GM12891 (cell line): ENCODE results near the gene EPHB3. TPM values are rescaled to one million over a fixed set of nuclear protein-coding genes. Genes with fewer than 3 reads are reported as not detected.

Experiments
- DNase-seq: peaks from one replicate; pipeline ENCODE4 v3.0.0; 2011; ENCODE audit warnings: low spot score; ENCODE audit not compliant: insufficient read length
- FAIRE-seq: peaks from 2 replicates; lab custom pipeline; 2011; peaks lifted over from hg19 to GRCh38; lab: Jason Lieb, UNC
- PAX5 ChIP-seq: IDR thresholded peaks from 2 replicates; pipeline ENCODE4 v1.6.1; 2011; ENCODE audit warnings: low read length, moderate library complexity, mild to moderate bottlenecking; ENCODE audit not compliant: insufficient read depth, severe bottlenecking
- POLR2A ChIP-seq: IDR thresholded peaks from 2 replicates; pipeline ENCODE4 v1.6.1; 2011; ENCODE audit warnings: low read depth, low read length, control low read depth
- POLR2AphosphoS5 ChIP-seq: IDR thresholded peaks from 2 replicates; pipeline ENCODE4 v1.6.1; 2011; ENCODE audit warnings: low read depth, low read length, control low read depth
- POU2F2 ChIP-seq: IDR thresholded peaks from 2 replicates; pipeline ENCODE4 v1.6.1; 2011; ENCODE audit warnings: low read depth, mild to moderate bottlenecking, control low read depth, low read length, moderate library complexity
- SPI1 ChIP-seq: IDR thresholded peaks from 2 replicates; pipeline ENCODE4 v1.6.1; 2011; ENCODE audit warnings: low read depth, low read length, control low read depth
- TAF1 ChIP-seq: IDR thresholded peaks from 2 replicates; pipeline ENCODE4 v1.6.1; 2011; ENCODE audit warnings: low read depth, low read length, control low read depth
- polyA plus RNA-seq: library from polyadenylated mRNA; unstranded; fragments of >200 nt; gene quantifications from one replicate; pipeline ENCODE4 v1.2.1, GENCODE V29; 2012; ENCODE audit warnings: low read depth, missing spikeins, inconsistent platforms; ENCODE audit not compliant: missing spikeins

Gene EPHB3
- not detected for polyA plus RNA-seq

GRCh38 chr3:184561061-184561912 lies at the start of gene EPHB3:
EPHB3 (plus strand) TSS chr3:184561785; CDS start chr3:184562236, 451 bp downstream.
- TF ChIP-seq TAF1 (no peak), SPI1 (no peak), POU2F2 (0 out of 2 replicates have a peak, but pooled peaks have one; percentile 23), POLR2AphosphoS5 (no peak)
- peak; percentile 94 for FAIRE-seq
- peak; percentile 94 for DNase-seq

GRCh38 chr3:184512621-184513020 lies 49.0 kb upstream of the EPHB3 start:
- TF ChIP-seq POLR2AphosphoS5, result no peak
- DNase-seq (no peak), FAIRE-seq (no peak)

- no peak for FAIRE-seq
- DNase-seq, result peak; percentile 85
Measured at GRCh38 chr3:184513276-184514170, 48.1 kb upstream of the EPHB3 start.

GRCh38 chr3:184514171-184514490 lies 47.5 kb upstream of the EPHB3 start:
- TF ChIP-seq SPI1 (no peak), POU2F2 (no peak), POLR2A (no peak)
- FAIRE-seq (no peak), DNase-seq (no peak)

More at GRCh38 chr3:184513276-184514170, 48.1 kb upstream of the EPHB3 start:
- no peak for TF ChIP-seq TAF1
- no peak for TF ChIP-seq POU2F2
- no peak for TF ChIP-seq POLR2A
- TF ChIP-seq POLR2AphosphoS5, result no peak
- TF ChIP-seq PAX5, result no peak
- no peak for TF ChIP-seq SPI1

GRCh38 chr3:184523825-184524615 lies 37.6 kb upstream of the EPHB3 start:
- DNase-seq (no peak), FAIRE-seq (no peak)
- no peak for TF ChIP-seq TAF1
- TF ChIP-seq SPI1, result no peak
- no peak for TF ChIP-seq POU2F2
- TF ChIP-seq PAX5, result no peak
- TF ChIP-seq POLR2A, result no peak
- TF ChIP-seq POLR2AphosphoS5, result no peak

GRCh38 chr3:184524981-184525336 lies 36.6 kb upstream of the EPHB3 start:
- TF ChIP-seq POLR2A (no peak), SPI1 (peak; percentile 37; the same call in 1 of the 2 replicates)
- DNase-seq (no peak), FAIRE-seq (no peak)

GRCh38 chr3:184525337-184526087 lies 36.1 kb upstream of the EPHB3 start:
- DNase-seq (no peak), FAIRE-seq (no peak)
- TF ChIP-seq POLR2AphosphoS5 (no peak), POU2F2 (no peak), TAF1 (no peak), POLR2A (no peak), PAX5 (no peak), SPI1 (no peak)

- DNase-seq (no peak), FAIRE-seq (no peak)
- no peak for TF ChIP-seq POU2F2
- TF ChIP-seq POLR2A, result no peak
- no peak for TF ChIP-seq TAF1
- TF ChIP-seq PAX5, result no peak
- TF ChIP-seq POLR2AphosphoS5, result no peak
- TF ChIP-seq SPI1, result no peak
Measured at GRCh38 chr3:184526088-184526433, 35.5 kb upstream of the EPHB3 start.

- FAIRE-seq (no peak), DNase-seq (no peak)
- no peak for TF ChIP-seq POLR2AphosphoS5
- TF ChIP-seq TAF1, result no peak
- no peak for TF ChIP-seq PAX5
- TF ChIP-seq SPI1, result no peak
- no peak for TF ChIP-seq POU2F2
- TF ChIP-seq POLR2A, result no peak
Measured at GRCh38 chr3:184531626-184532280, 29.8 kb upstream of the EPHB3 start.
